ENCODE results near the gene REV3L.
"Not testable (repeated sequence)": the region's sequence is repeated elsewhere in the genome, so short reads cannot be mapped to it uniquely, and the experiment has no call there.

REV3L gene

GRCh38 chr6:111290689-111291335 lies 192.2 kb downstream of the REV3L start:
- not testable (repeated sequence) for DNase-seq

GRCh38 chr6:111284356-111284755 lies 198.7 kb downstream of the REV3L start:
- not testable (repeated sequence) for DNase-seq

GRCh38 chr6:111283707-111284106 lies 199.3 kb downstream of the REV3L start:
- DNase-seq = no peak

GRCh38 chr6:111282515-111282914 lies 200.5 kb downstream of the REV3L start:
- no peak for DNase-seq

- no peak for DNase-seq
Measured at GRCh38 chr6:111280445-111280955, 202.5 kb downstream of the REV3L start.

GRCh38 chr6:111278731-111279130 lies 204.3 kb downstream of the REV3L start:
- no peak for DNase-seq

GRCh38 chr6:111277819-111278218 lies 205.2 kb downstream of the REV3L start:
- no peak for DNase-seq

GRCh38 chr6:111276736-111277135 lies 206.3 kb downstream of the REV3L start:
- DNase-seq = no peak

GRCh38 chr6:111276335-111276734 lies 206.7 kb downstream of the REV3L start:
- no peak for DNase-seq

- DNase-seq = no peak
Measured at GRCh38 chr6:111274593-111275217, 208.3 kb downstream of the REV3L start.

GRCh38 chr6:111270121-111270520 lies 212.9 kb downstream of the REV3L start:
- DNase-seq = no peak

GRCh38 chr6:111269401-111269970 lies 213.5 kb downstream of the REV3L start:
- no peak for DNase-seq

- DNase-seq = no peak
Measured at GRCh38 chr6:111267764-111268333, 215.2 kb downstream of the REV3L start.

- no peak for DNase-seq
Measured at GRCh38 chr6:111266276-111266675, 216.7 kb downstream of the REV3L start.

- DNase-seq = no peak
Measured at GRCh38 chr6:111265842-111266241, 217.2 kb downstream of the REV3L start.

- no peak for DNase-seq
Measured at GRCh38 chr6:111263837-111264236, 219.2 kb downstream of the REV3L start.

GRCh38 chr6:111260570-111261298 lies 222.3 kb downstream of the REV3L start:
- DNase-seq = no peak

- DNase-seq = peak; percentile 92
Measured at GRCh38 chr6:111259089-111259831, 223.8 kb downstream of the REV3L start.

- no peak for DNase-seq
Measured at GRCh38 chr6:111258615-111259088, 224.4 kb downstream of the REV3L start.

GRCh38 chr6:111258010-111258409 lies 225.0 kb downstream of the REV3L start:
- DNase-seq = no peak

GRCh38 chr6:111256646-111257045 lies 226.4 kb downstream of the REV3L start:
- no peak for DNase-seq

- not testable (repeated sequence) for DNase-seq
Measured at GRCh38 chr6:111255838-111256237, 227.2 kb downstream of the REV3L start.

Measured in NCI-H2227 treated with DMSO at 0.1 percent for 48 hours (cell line).